NB4 (cell line): ENCODE measurements around the gene COMMD8.

Experiments
- CTCF ChIP-seq: IDR thresholded peaks from one replicate; pipeline ENCODE4 v1.5.1; 2012; ENCODE audit warnings: low read depth, low read length
- MAX ChIP-seq: IDR thresholded peaks from 2 replicates; pipeline ENCODE4 v1.6.1; 2011; ENCODE audit warnings: low read depth, low read length
- MYC ChIP-seq: IDR thresholded peaks from 2 replicates; pipeline ENCODE4 v1.6.1; 2011; ENCODE audit warnings: low read depth, low read length
- POLR2A ChIP-seq: IDR thresholded peaks from 2 replicates; pipeline ENCODE4 v1.6.1; 2011; ENCODE audit warnings: mild to moderate bottlenecking; ENCODE audit not compliant: insufficient read length; ENCODE audit errors: extremely low read depth

- TF ChIP-seq POLR2A: peak; percentile 45
- TF ChIP-seq MAX: peak; percentile 60
- TF ChIP-seq CTCF: no peak
- TF ChIP-seq MYC: no peak; the same call in 1 of the 2 replicates
Measured at GRCh38 chr4:47485047-47485692, 21.7 kb upstream of the COMMD8 start, which contains the start of gene ATP10D.
